Endothelial cell of umbilical vein (primary cell): ENCODE measurements around the gene IL36G. TPM values are rescaled to one million over a fixed set of nuclear protein-coding genes. Genes with fewer than 3 reads are reported as not detected.

Source experiments
- BruUV-seq: library from RNA; stranded (reverse); fragments of 400-500 nt; replicated peaks from 2 replicates; lab custom pipeline; 2021; lab: Mats Ljungman, UMichigan
- CTCF ChIA-PET: fragments of 300-600, 350-600 bp; sonication (Branson Sonifier 250); formaldehyde crosslinking; loops from one replicate; lab custom pipeline; 2021; ENCODE audit warnings: antibody characterized with exemption, inconsistent platforms; lab: Charles Lee
- POLR2A ChIA-PET: fragments of 300-600, 350-600 bp; sonication (Branson Sonifier 250); formaldehyde crosslinking; loops from one replicate; lab custom pipeline; 2021; ENCODE audit warnings: antibody characterized with exemption, inconsistent platforms; lab: Charles Lee
- DNase-seq: peaks from one replicate; pipeline ENCODE4 v3.0.0-alpha.2; 2011; ENCODE audit warnings: low read depth, low spot score
- FAIRE-seq: peaks from 2 replicates; lab custom pipeline; 2011; peaks lifted over from hg19 to GRCh38; lab: Jason Lieb, UNC
- H2AFZ ChIP-seq: 2 replicates; pipeline ENCODE4 v1.6.0; 2012; ENCODE audit warnings: low read depth, low read length, control low read depth, inconsistent platforms
- H3K27ac ChIP-seq: 2 replicates; pipeline ENCODE4 v1.5.1; 2011; ENCODE audit warnings: low read depth, mild to moderate bottlenecking, control low read depth, low read length, moderate library complexity; ENCODE audit not compliant: insufficient read depth
- H3K27me3 ChIP-seq, 2 experiments: 2 replicates each; pipeline versions ENCODE4 v1.6.0 to v1.6.1; 2011; ENCODE audit warnings: low read length in 2 of 2, mixed read lengths in 1 of 2; ENCODE audit not compliant: control insufficient read depth in 2 of 2, insufficient read depth in 2 of 2
- H3K36me3 ChIP-seq, 2 experiments: 2 replicates in 1 of 2; 3 replicates in 1 of 2; pipeline ENCODE4 v1.5.1; 2011; ENCODE audit warnings: low read length in 2 of 2, mild to moderate bottlenecking in 1 of 2, moderate library complexity in 1 of 2; ENCODE audit not compliant: control insufficient read depth in 2 of 2, insufficient read depth in 2 of 2; ENCODE audit errors: extremely low read depth in 1 of 2
- H3K4me1 ChIP-seq: 3 replicates; pipeline ENCODE4 v1.5.1; 2011; ENCODE audit warnings: mild to moderate bottlenecking, low read length; ENCODE audit not compliant: control insufficient read depth, insufficient read depth; ENCODE audit errors: extremely low read depth
- H3K4me2 ChIP-seq: 2 replicates; pipeline ENCODE4 v1.6.1; 2011; ENCODE audit warnings: low read length, control low read depth, mixed read lengths; ENCODE audit not compliant: insufficient read depth
- H3K4me3 ChIP-seq, 3 experiments: fragments of 200-600 bp in 1 of 3; sonication (generic), shearing (Covaris generic) in 1 of 3; replicated peaks in 1 of 3; 2 replicates each; pipeline ENCODE4 v1.5.1; 2011 to 2016; ENCODE audit warnings: control low read depth in 3 of 3, low read length in 3 of 3, mild to moderate bottlenecking in 2 of 3, inconsistent platforms in 1 of 3, low read depth in 1 of 3, moderate library complexity in 1 of 3; ENCODE audit not compliant: insufficient read depth in 1 of 3
- H3K79me2 ChIP-seq: 2 replicates; pipeline ENCODE4 v1.6.0; 2012; ENCODE audit warnings: low read length, inconsistent platforms; ENCODE audit not compliant: control insufficient read depth, insufficient read depth
- H3K9ac ChIP-seq: replicated peaks from 2 replicates; pipeline ENCODE3; 2011; ENCODE audit warnings: low read length, control low read depth; ENCODE audit not compliant: insufficient read depth; ENCODE audit errors: extremely low read depth
- H3K9me1 ChIP-seq: replicated peaks from 3 replicates; pipeline ENCODE4 v1.6.0; 2011; ENCODE audit warnings: mild to moderate bottlenecking, low read length; ENCODE audit not compliant: control insufficient read depth, insufficient read depth; ENCODE audit errors: extremely low read depth
- H3K9me3 ChIP-seq: replicated peaks from 2 replicates; pipeline ENCODE4 v1.5.1; 2012; ENCODE audit warnings: low read length, inconsistent platforms; ENCODE audit not compliant: control insufficient read depth, insufficient read depth
- H4K20me1 ChIP-seq: replicated peaks from 2 replicates; pipeline ENCODE3; 2011; ENCODE audit warnings: mild to moderate bottlenecking, low read length; ENCODE audit not compliant: control insufficient read depth, insufficient read depth; ENCODE audit errors: extremely low read depth
- EZH2 ChIP-seq: IDR thresholded peaks from 2 replicates; pipeline ENCODE4 v1.6.1; 2012; ENCODE audit warnings: borderline replicate concordance, low read depth, mild to moderate bottlenecking, moderate library complexity, low read length, inconsistent platforms; ENCODE audit not compliant: severe bottlenecking
- FOS ChIP-seq: IDR thresholded peaks from 2 replicates; pipeline ENCODE4 v1.6.1; 2011; ENCODE audit warnings: mild to moderate bottlenecking, low read length, moderate library complexity, borderline replicate concordance; ENCODE audit not compliant: insufficient read depth
- GATA2 ChIP-seq: IDR thresholded peaks from 2 replicates; pipeline ENCODE4 v1.7.0; 2011; ENCODE audit warnings: low read depth, mild to moderate bottlenecking, moderate library complexity, mixed read lengths, low read length; ENCODE audit not compliant: insufficient read length, insufficient read depth
- JUN ChIP-seq: IDR thresholded peaks from 2 replicates; pipeline ENCODE4 v1.6.1; 2011; ENCODE audit warnings: borderline replicate concordance, low read depth; ENCODE audit not compliant: insufficient read length, insufficient read depth
- MAX ChIP-seq: IDR thresholded peaks from 2 replicates; pipeline ENCODE4 v1.6.1; 2011; ENCODE audit not compliant: insufficient read depth, insufficient read length
- MYC ChIP-seq: IDR thresholded peaks from one replicate; pipeline ENCODE4 v1.6.1; 2011; ENCODE audit warnings: mild to moderate bottlenecking, low read depth, low read length
- POLR2A ChIP-seq: IDR thresholded peaks from 2 replicates; pipeline ENCODE4 v1.6.1; 2012; ENCODE audit warnings: low read depth, mild to moderate bottlenecking, control low read depth, low read length
- POLR2AphosphoS5 ChIP-seq: IDR thresholded peaks from 2 replicates; pipeline ENCODE4 v1.6.1; 2012; ENCODE audit warnings: low read depth, mild to moderate bottlenecking, control low read depth, low read length, moderate library complexity; ENCODE audit not compliant: insufficient read depth
- dilution Hi-C: fragments of 300-500 bp; cut with MboI; formaldehyde crosslinking; loops from one replicate; pipeline ENCODE4 v1.15.0; 2019; ENCODE audit warnings: low sequenced_read_pairs; ENCODE audit not compliant: extremely low pct_ligation_motif_present
- intact Hi-C: fragments of 100-400 bp; cut with micrococcal nuclease; formaldehyde crosslinking; loops from one replicate; pipeline ENCODE4 v1.10.0; 2022
- polyA plus RNA-seq, 4 experiments: library from polyadenylated mRNA; depleted of rRNA in 3 of 4; stranded (reverse) in 3 of 4; unstranded in 1 of 4; fragments of >200 nt; gene quantifications; 2 replicates each; pipeline versions ENCODE4 v1.2.1 to v1.2.3, GENCODE V29; 2011 to 2012; ENCODE audit warnings: missing spikeins in 1 of 4
- total RNA-seq: library from RNA; stranded (reverse); gene quantifications from 2 replicates; pipeline ENCODE4 v1.2.3, GENCODE V29; 2021
- TF ChIP-seq, protein P1 (sequence below), 2 donors: IDR thresholded peaks; 1 replicate in 1 of 2; 2 replicates in 1 of 2; pipeline ENCODE4 v1.5.1; 2011; ENCODE audit warnings: low read length in 2 of 2, mild to moderate bottlenecking in 2 of 2, moderate library complexity in 2 of 2, control low read depth in 1 of 2, inconsistent platforms in 1 of 2, low read depth in 1 of 2; ENCODE audit not compliant: insufficient read depth in 1 of 2; ENCODE audit errors: extremely low read depth in 1 of 2

IL36G gene
- total and polyA plus RNA-seq, 2 donors (not counting 3 experiments of a cell fraction or from before 2014, with no cell fraction given), result not detected

GRCh38 chr2:112994648-112995047, 16.8 kb downstream of the IL36G start:
- TF ChIP-seq POLR2AphosphoS5, result no peak
- TF ChIP-seq, protein P1, sequence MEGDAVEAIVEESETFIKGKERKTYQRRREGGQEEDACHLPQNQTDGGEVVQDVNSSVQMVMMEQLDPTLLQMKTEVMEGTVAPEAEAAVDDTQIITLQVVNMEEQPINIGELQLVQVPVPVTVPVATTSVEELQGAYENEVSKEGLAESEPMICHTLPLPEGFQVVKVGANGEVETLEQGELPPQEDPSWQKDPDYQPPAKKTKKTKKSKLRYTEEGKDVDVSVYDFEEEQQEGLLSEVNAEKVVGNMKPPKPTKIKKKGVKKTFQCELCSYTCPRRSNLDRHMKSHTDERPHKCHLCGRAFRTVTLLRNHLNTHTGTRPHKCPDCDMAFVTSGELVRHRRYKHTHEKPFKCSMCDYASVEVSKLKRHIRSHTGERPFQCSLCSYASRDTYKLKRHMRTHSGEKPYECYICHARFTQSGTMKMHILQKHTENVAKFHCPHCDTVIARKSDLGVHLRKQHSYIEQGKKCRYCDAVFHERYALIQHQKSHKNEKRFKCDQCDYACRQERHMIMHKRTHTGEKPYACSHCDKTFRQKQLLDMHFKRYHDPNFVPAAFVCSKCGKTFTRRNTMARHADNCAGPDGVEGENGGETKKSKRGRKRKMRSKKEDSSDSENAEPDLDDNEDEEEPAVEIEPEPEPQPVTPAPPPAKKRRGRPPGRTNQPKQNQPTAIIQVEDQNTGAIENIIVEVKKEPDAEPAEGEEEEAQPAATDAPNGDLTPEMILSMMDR (IDR thresholded peaks at IDR 0.05; ENCODE audit: extremely low read depth in 1 of 2, insufficient read depth in 1 of 2, low read depth in 1 of 2, low read length in 2 of 2), result no peak
- no peak for TF ChIP-seq MYC
- no peak for TF ChIP-seq JUN
- TF ChIP-seq POLR2A, result no peak
- TF ChIP-seq FOS, result no peak
- TF ChIP-seq GATA2, result no peak
- TF ChIP-seq EZH2, result no peak
- TF ChIP-seq MAX, result no peak
- Histone ChIP-seq H2AFZ (no peak overlapping the region), H3K79me2 (no peaks in the 10 kb centered on the region), H3K9me3 (no peaks in the 10 kb centered on the region), H3K36me3 (no peaks in the 10 kb centered on the region), H3K9ac (no peak overlapping the region), H4K20me1 (no peaks in the 10 kb centered on the region), H3K9me1 (no peaks in the 10 kb centered on the region), H3K4me3 (no peak overlapping the region), H3K27me3 (peaks cover 0 to 3% of the 10 kb centered on the region in 2 experiments), H3K27ac (no peak overlapping the region), H3K4me2 (no peak overlapping the region), H3K4me1 (no peaks in the 10 kb centered on the region)
- intact Hi-C loops, result no loop called here
- ChIA-PET POLR2A (no interaction called here), CTCF (no interaction called here)
- BruUV-seq, result no TSS peak
- FAIRE-seq, result no peak
- no peak for DNase-seq
- dilution Hi-C loops, result no loop called here
